HepG2 (cell line): ENCODE data around the gene MICALL2. TPM values are rescaled to one million over a fixed set of nuclear protein-coding genes. Genes with fewer than 3 reads are reported as not detected.
A peak's percentile ranks its signal among the peaks of the same experiment; 100 is the strongest.

Experiments
- BHLHE40 ChIP-seq: IDR thresholded peaks from 2 replicates; pipeline ENCODE4 v1.6.1; 2011; ENCODE audit warnings: low read length, improper control_type of control experiment
- HOXA3 ChIP-seq: sonication (generic); formaldehyde crosslinking; IDR thresholded peaks from 2 replicates; pipeline ENCODE4 v1.5.0; 2020; ENCODE audit warnings: missing genetic modification reagents
- HOXD1 ChIP-seq: sonication (generic); formaldehyde crosslinking; IDR thresholded peaks from 2 replicates; pipeline ENCODE4 v1.5.0; 2020; ENCODE audit warnings: missing genetic modification reagents
- KDM2A ChIP-seq: sonication (generic); formaldehyde crosslinking; IDR thresholded peaks from 2 replicates; pipeline ENCODE4 v1.4.0; 2020; ENCODE audit warnings: low read depth, missing genetic modification reagents, borderline replicate concordance
- MIER2 ChIP-seq: IDR thresholded peaks from 2 replicates; pipeline ENCODE4 v1.6.1; 2016; ENCODE audit warnings: missing biosample characterization, missing genetic modification reagents
- SAFB2 ChIP-seq: sonication (generic); formaldehyde crosslinking; IDR thresholded peaks from 2 replicates; pipeline ENCODE4 v1.5.1; 2020; ENCODE audit warnings: missing genetic modification reagents, low read depth, mild to moderate bottlenecking, borderline replicate concordance
- SALL2 ChIP-seq: sonication (generic); formaldehyde crosslinking; IDR thresholded peaks from 2 replicates; pipeline ENCODE4 v1.8.1; 2023; ENCODE audit warnings: mild to moderate bottlenecking, missing genetic modification reagents, inconsistent platforms
- TEAD3 ChIP-seq: optimal IDR thresholded peaks from 2 replicates; pipeline ENCODE3; 2016; ENCODE audit warnings: borderline replicate concordance
- U2AF1 ChIP-seq: fragments of 200-400 bp; formaldehyde crosslinking; optimal IDR thresholded peaks from 2 replicates; pipeline ENCODE3; 2017; ENCODE audit warnings: mild to moderate bottlenecking, low read depth, low read length
- ZNF136 ChIP-seq: sonication (generic); formaldehyde crosslinking; IDR thresholded peaks from 2 replicates; pipeline ENCODE4 v1.8.1; 2022; ENCODE audit warnings: low read depth, mild to moderate bottlenecking, moderate library complexity, missing genetic modification reagents
- ZNF282 ChIP-seq: fragments of 450-650 bp; IDR thresholded peaks from 2 replicates; pipeline ENCODE4 v1.6.1; 2018; ENCODE audit not compliant: partially characterized antibody
- ZNF331 ChIP-seq: sonication (generic); formaldehyde crosslinking; IDR thresholded peaks from 2 replicates; pipeline ENCODE4 v1.4.0; 2020; ENCODE audit warnings: missing genetic modification reagents
- ZNF446 ChIP-seq: sonication (generic); formaldehyde crosslinking; IDR thresholded peaks from 2 replicates; pipeline ENCODE4 v1.5.0; 2020; ENCODE audit warnings: mild to moderate bottlenecking, missing genetic modification reagents
- ZNF501 ChIP-seq: sonication (generic); formaldehyde crosslinking; IDR thresholded peaks from 2 replicates; pipeline ENCODE4 v1.5.1; 2020; ENCODE audit warnings: mild to moderate bottlenecking, moderate library complexity, missing genetic modification reagents
- ZNF75D ChIP-seq: sonication (generic); formaldehyde crosslinking; IDR thresholded peaks from 2 replicates; pipeline ENCODE4 v1.8.1; 2023; ENCODE audit warnings: missing genetic modification reagents, mild to moderate bottlenecking, borderline replicate concordance
- ZNF883 ChIP-seq: sonication (generic); formaldehyde crosslinking; IDR thresholded peaks from 2 replicates; pipeline ENCODE4 v1.5.1; 2020; ENCODE audit warnings: mild to moderate bottlenecking, missing genetic modification reagents; ENCODE audit errors: not compliant biosample characterization
- polyA plus RNA-seq, 8 experiments: library from polyadenylated mRNA; depleted of rRNA in 3 of 8; stranded (reverse) in 7 of 8; unstranded in 1 of 8; fragments of >200 nt; fragmentation: Illumina TruSeq in 4 of 8; extraction: Trizol in 4 of 8; gene quantifications; 2 replicates each; pipeline versions ENCODE4 v1.2.1 to v1.2.3, GENCODE V29; 2011 to 2016; ENCODE audit warnings: low read depth in 4 of 8, missing spikeins in 1 of 8, mixed read lengths in 1 of 8; ENCODE audit not compliant: insufficient read depth in 1 of 8
- total RNA-seq, 5 experiments: library from RNA; depleted of rRNA; stranded (reverse); fragments of >200 nt; fragmentation: Illumina TruSeq; extraction: Trizol; gene quantifications; 2 replicates each; pipeline ENCODE4 v1.2.3, GENCODE V29; 2016; ENCODE audit warnings: low read depth in 1 of 5
- TF ChIP-seq, protein P1 (sequence below), 2 experiments: sonication (generic) in 1 of 2; formaldehyde crosslinking in 1 of 2; IDR thresholded peaks; 2 replicates each; pipeline versions ENCODE4 v1.4.0 to v1.6.1; 2016 to 2020; ENCODE audit warnings: borderline replicate concordance in 1 of 2, low read depth in 1 of 2, mild to moderate bottlenecking in 1 of 2, missing genetic modification reagents in 1 of 2
- TF ChIP-seq, protein P2 (sequence below): sonication (generic); formaldehyde crosslinking; IDR thresholded peaks from 2 replicates; pipeline ENCODE4 v1.5.0; 2020; ENCODE audit warnings: mild to moderate bottlenecking, missing genetic modification reagents, borderline replicate concordance
- TF ChIP-seq, protein P3 (sequence below): fragments of 450-650 bp; IDR thresholded peaks from 2 replicates; pipeline ENCODE4 v1.6.1; 2016
- TF ChIP-seq, protein P4 (sequence below): sonication (generic); formaldehyde crosslinking; IDR thresholded peaks from 2 replicates; pipeline ENCODE4 v1.4.0; 2020; ENCODE audit warnings: missing genetic modification reagents, borderline replicate concordance

Gene MICALL2
- total and polyA plus RNA-seq, 2 of the 13 experiments (the other 11 are each of a cell fraction or from before 2014, with no cell fraction given), result 5.8 to 12.4 TPM

DNA sequence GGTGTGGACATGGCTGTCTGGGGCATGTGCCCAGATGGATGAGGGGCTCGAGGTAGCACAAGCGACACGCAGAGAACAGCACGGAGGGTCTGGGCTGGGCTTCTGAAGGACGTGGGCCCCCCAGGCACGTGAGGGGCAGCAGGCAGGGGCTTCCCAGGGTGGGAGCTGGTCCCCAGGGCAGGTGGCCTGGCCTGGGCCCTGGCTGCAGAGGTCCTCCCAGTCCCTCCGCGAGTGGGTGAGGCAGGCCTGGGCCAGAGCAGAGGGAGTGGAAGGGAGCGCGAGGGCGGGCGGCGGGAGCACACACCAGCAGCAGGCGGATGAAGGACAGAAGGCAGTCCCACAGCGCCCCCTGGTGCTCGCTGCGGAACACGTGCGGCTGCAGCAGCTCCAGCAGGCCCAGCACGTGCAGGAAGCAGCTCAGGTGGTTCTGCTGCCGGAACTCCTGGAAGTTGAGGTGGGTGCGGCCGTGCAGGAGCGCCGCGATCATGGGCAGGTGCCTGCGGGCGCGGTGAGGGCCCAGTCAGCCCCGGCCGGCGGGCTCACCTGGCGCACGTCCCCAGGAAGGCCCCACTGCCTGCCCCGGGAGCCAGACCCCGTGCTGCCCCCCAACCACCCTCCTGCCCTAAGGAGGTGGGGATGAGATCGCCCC, 14.7 kb upstream of the MICALL2 start (continued):
- peak; percentile 47; the same call in 1 of the 2 replicates for TF ChIP-seq ZNF501 (CRISPR knock-in tag)
- TF ChIP-seq, protein P1, sequence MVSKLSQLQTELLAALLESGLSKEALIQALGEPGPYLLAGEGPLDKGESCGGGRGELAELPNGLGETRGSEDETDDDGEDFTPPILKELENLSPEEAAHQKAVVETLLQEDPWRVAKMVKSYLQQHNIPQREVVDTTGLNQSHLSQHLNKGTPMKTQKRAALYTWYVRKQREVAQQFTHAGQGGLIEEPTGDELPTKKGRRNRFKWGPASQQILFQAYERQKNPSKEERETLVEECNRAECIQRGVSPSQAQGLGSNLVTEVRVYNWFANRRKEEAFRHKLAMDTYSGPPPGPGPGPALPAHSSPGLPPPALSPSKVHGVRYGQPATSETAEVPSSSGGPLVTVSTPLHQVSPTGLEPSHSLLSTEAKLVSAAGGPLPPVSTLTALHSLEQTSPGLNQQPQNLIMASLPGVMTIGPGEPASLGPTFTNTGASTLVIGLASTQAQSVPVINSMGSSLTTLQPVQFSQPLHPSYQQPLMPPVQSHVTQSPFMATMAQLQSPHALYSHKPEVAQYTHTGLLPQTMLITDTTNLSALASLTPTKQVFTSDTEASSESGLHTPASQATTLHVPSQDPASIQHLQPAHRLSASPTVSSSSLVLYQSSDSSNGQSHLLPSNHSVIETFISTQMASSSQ (IDR thresholded peaks at IDR 0.05; ENCODE audit: low read depth), result no peak
- TF ChIP-seq, protein P1 (CRISPR knock-in tag; IDR thresholded peaks at IDR 0.05; ENCODE audit: borderline replicate concordance), result no peak
- TF ChIP-seq SALL2 (CRISPR knock-in tag), result peak; percentile 47; the same call in 1 of the 2 replicates
- no peak for TF ChIP-seq U2AF1
- TF ChIP-seq MIER2 (CRISPR knock-in tag), result no peak
- TF ChIP-seq KDM2A (CRISPR knock-in tag), result peak; percentile 73; the same call in 1 of the 2 replicates
- peak; percentile 53 for TF ChIP-seq ZNF883
- TF ChIP-seq, protein P2, sequence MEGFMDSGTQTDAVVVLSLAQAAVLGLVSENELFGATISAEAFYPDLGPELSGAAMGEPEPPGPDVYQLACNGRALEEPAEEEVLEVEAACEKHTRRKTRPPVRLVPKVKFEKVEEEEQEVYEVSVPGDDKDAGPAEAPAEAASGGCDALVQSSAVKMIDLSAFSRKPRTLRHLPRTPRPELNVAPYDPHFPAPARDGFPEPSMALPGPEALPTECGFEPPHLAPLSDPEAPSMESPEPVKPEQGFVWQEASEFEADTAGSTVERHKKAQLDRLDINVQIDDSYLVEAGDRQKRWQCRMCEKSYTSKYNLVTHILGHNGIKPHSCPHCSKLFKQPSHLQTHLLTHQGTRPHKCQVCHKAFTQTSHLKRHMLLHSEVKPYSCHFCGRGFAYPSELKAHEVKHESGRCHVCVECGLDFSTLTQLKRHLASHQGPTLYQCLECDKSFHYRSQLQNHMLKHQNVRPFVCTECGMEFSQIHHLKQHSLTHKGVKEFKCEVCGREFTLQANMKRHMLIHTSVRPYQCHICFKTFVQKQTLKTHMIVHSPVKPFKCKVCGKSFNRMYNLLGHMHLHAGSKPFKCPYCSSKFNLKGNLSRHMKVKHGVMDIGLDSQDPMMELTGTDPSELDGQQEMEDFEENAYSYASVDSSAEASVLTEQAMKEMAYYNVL (CRISPR knock-in tag), result no peak
- TF ChIP-seq ZNF75D (CRISPR knock-in tag), result no peak
- peak; percentile 99 for TF ChIP-seq BHLHE40
- peak; percentile 69 for TF ChIP-seq TEAD3 (CRISPR knock-in tag)
- peak; percentile 37; the same call in 1 of the 2 replicates for TF ChIP-seq HOXD1 (CRISPR knock-in tag)
- TF ChIP-seq ZNF136 (CRISPR knock-in tag), result no peak
- TF ChIP-seq, protein P3, sequence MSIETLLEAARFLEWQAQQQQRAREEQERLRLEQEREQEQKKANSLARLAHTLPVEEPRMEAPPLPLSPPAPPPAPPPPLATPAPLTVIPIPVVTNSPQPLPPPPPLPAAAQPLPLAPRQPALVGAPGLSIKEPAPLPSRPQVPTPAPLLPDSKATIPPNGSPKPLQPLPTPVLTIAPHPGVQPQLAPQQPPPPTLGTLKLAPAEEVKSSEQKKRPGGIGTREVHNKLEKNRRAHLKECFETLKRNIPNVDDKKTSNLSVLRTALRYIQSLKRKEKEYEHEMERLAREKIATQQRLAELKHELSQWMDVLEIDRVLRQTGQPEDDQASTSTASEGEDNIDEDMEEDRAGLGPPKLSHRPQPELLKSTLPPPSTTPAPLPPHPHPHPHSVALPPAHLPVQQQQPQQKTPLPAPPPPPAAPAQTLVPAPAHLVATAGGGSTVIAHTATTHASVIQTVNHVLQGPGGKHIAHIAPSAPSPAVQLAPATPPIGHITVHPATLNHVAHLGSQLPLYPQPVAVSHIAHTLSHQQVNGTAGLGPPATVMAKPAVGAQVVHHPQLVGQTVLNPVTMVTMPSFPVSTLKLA, result peak; percentile 90
- TF ChIP-seq, protein P4, sequence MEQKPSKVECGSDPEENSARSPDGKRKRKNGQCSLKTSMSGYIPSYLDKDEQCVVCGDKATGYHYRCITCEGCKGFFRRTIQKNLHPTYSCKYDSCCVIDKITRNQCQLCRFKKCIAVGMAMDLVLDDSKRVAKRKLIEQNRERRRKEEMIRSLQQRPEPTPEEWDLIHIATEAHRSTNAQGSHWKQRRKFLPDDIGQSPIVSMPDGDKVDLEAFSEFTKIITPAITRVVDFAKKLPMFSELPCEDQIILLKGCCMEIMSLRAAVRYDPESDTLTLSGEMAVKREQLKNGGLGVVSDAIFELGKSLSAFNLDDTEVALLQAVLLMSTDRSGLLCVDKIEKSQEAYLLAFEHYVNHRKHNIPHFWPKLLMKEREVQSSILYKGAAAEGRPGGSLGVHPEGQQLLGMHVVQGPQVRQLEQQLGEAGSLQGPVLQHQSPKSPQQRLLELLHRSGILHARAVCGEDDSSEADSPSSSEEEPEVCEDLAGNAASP (CRISPR knock-in tag), result peak; percentile 43; the same call in 1 of the 2 replicates
- TF ChIP-seq SAFB2 (CRISPR knock-in tag), result no peak
- peak; percentile 73 for TF ChIP-seq HOXA3
- 0 out of 2 replicates have a peak, but pooled peaks have one; percentile 39 for TF ChIP-seq ZNF446 (CRISPR knock-in tag)
- peak; percentile 50; the same call in 1 of the 2 replicates for TF ChIP-seq ZNF331 (CRISPR knock-in tag)
- TF ChIP-seq ZNF282, result no peak
